Mesenchymal stem cell (in vitro differentiated cells and primary cell): ENCODE results near the gene STARD8.

Experiments used
- DNase-seq: peaks from one replicate; pipeline ENCODE4 v3.0.0-alpha.2; 2013
- H2AFZ ChIP-seq: one replicate; pipeline ENCODE4 v1.6.1; 2013; ENCODE audit warnings: low read depth, mild to moderate bottlenecking, control low read depth, inconsistent platforms, low read length, moderate library complexity
- H2AK5ac ChIP-seq: 2 replicates; pipeline ENCODE4 v1.6.1; 2013; ENCODE audit warnings: low read length, moderate library complexity, mild to moderate bottlenecking, inconsistent platforms; ENCODE audit not compliant: severe bottlenecking
- H2BK120ac ChIP-seq: one replicate; pipeline ENCODE4 v1.6.1; 2013; ENCODE audit warnings: low read depth, mild to moderate bottlenecking, inconsistent platforms, low read length, moderate library complexity
- H2BK12ac ChIP-seq, 2 experiments: one replicate each; pipeline ENCODE4 v1.6.1; 2013; ENCODE audit warnings: inconsistent platforms in 2 of 2, low read length in 2 of 2, mild to moderate bottlenecking in 2 of 2, moderate library complexity in 2 of 2, control low read depth in 1 of 2
- H2BK15ac ChIP-seq: one replicate; pipeline ENCODE4 v1.6.1; 2013; ENCODE audit warnings: mild to moderate bottlenecking, low read depth, inconsistent platforms; ENCODE audit not compliant: poor library complexity, severe bottlenecking
- H2BK5ac ChIP-seq: 2 replicates; pipeline ENCODE4 v1.6.1; 2013; ENCODE audit warnings: low read depth, mild to moderate bottlenecking, low read length, control low read depth, inconsistent platforms; ENCODE audit not compliant: poor library complexity, severe bottlenecking
- H3K14ac ChIP-seq, 2 experiments: one replicate each; pipeline ENCODE4 v1.6.1; 2013; ENCODE audit warnings: inconsistent platforms in 2 of 2, low read length in 2 of 2, control low read depth in 1 of 2, mild to moderate bottlenecking in 1 of 2, moderate library complexity in 1 of 2
- H3K18ac ChIP-seq, 2 experiments: one replicate each; pipeline ENCODE4 v1.6.1; 2013; ENCODE audit warnings: inconsistent platforms in 2 of 2, low read length in 2 of 2, control low read depth in 1 of 2, low read depth in 1 of 2, mild to moderate bottlenecking in 1 of 2
- H3K23ac ChIP-seq, 2 experiments: one replicate each; pipeline ENCODE4 v1.6.1; 2013; ENCODE audit warnings: inconsistent platforms in 2 of 2, low read length in 2 of 2, mild to moderate bottlenecking in 2 of 2, moderate library complexity in 2 of 2, control low read depth in 1 of 2
- H3K27ac ChIP-seq: 2 replicates; pipeline ENCODE4 v1.5.1; 2013; ENCODE audit warnings: mild to moderate bottlenecking, moderate library complexity, low read length, control low read depth, inconsistent platforms; ENCODE audit not compliant: poor library complexity, severe bottlenecking
- H3K27me3 ChIP-seq, 2 experiments: 2 replicates each; pipeline versions ENCODE4 v1.6.1 to v1.7.0; 2013; ENCODE audit warnings: low read length in 2 of 2, mild to moderate bottlenecking in 2 of 2, moderate library complexity in 2 of 2, control low read depth in 1 of 2, inconsistent platforms in 1 of 2; ENCODE audit not compliant: control insufficient read depth in 1 of 2, insufficient read depth in 1 of 2
- H3K36me3 ChIP-seq, 2 experiments: 2 replicates each; pipeline versions ENCODE4 v1.6.1 to v1.7.0; 2013; ENCODE audit warnings: low read length in 2 of 2, control low read depth in 1 of 2, inconsistent platforms in 1 of 2, low read depth in 1 of 2, mild to moderate bottlenecking in 1 of 2; ENCODE audit not compliant: insufficient read depth in 2 of 2, control insufficient read depth in 1 of 2
- H3K4ac ChIP-seq, 2 experiments: one replicate each; pipeline ENCODE4 v1.6.1; 2013; ENCODE audit warnings: inconsistent platforms in 2 of 2, low read length in 2 of 2, mild to moderate bottlenecking in 2 of 2, moderate library complexity in 2 of 2, control low read depth in 1 of 2, low read depth in 1 of 2
- H3K4me1 ChIP-seq: 2 replicates; pipeline ENCODE4 v1.6.1; 2013; ENCODE audit warnings: low read depth, low read length, control low read depth; ENCODE audit not compliant: control insufficient read depth, insufficient read depth
- H3K4me2 ChIP-seq: 2 replicates; pipeline ENCODE4 v1.6.1; 2013; ENCODE audit warnings: low read length, mild to moderate bottlenecking, inconsistent platforms; ENCODE audit not compliant: poor library complexity, severe bottlenecking
- H3K4me3 ChIP-seq, 2 experiments: 2 replicates each; pipeline versions ENCODE4 v1.5.1 to v1.7.0; 2013; ENCODE audit warnings: low read length in 2 of 2, mild to moderate bottlenecking in 2 of 2, control low read depth in 1 of 2, low read depth in 1 of 2; ENCODE audit not compliant: insufficient read depth in 1 of 2
- H3K79me1 ChIP-seq: replicated peaks from 2 replicates; pipeline ENCODE4 v1.6.1; 2013; ENCODE audit warnings: mild to moderate bottlenecking, control low read depth, low read length, inconsistent platforms; ENCODE audit not compliant: poor library complexity, severe bottlenecking
- H3K9ac ChIP-seq: 2 replicates; pipeline ENCODE4 v1.7.0; 2013; ENCODE audit warnings: mild to moderate bottlenecking, low read length, moderate library complexity
- H3K9me3 ChIP-seq: 2 replicates; pipeline ENCODE4 v1.7.0; 2013; ENCODE audit warnings: mild to moderate bottlenecking, low read length; ENCODE audit not compliant: control insufficient read depth
- H4K8ac ChIP-seq: one replicate; pipeline ENCODE4 v1.6.1; 2013; ENCODE audit warnings: inconsistent platforms, mild to moderate bottlenecking, low read length, moderate library complexity
- H4K91ac ChIP-seq: one replicate; pipeline ENCODE4 v1.6.1; 2013; ENCODE audit warnings: mild to moderate bottlenecking, low read length, inconsistent platforms
- WGBS: methylation state at CpG from one replicate; pipeline ENCODE4 v1.1.7; 2013; ENCODE audit warnings: mixed read lengths; 5-methylcytosine and 5-hydroxymethylcytosine counted together

STARD8 gene

GRCh38 chrX:68751372-68751771, 103.9 kb downstream of the STARD8 start:
- Histone ChIP-seq H4K8ac (no peak overlapping the region), H2AFZ (no peak overlapping the region), H2BK12ac (no peak overlapping the region), H3K27ac (no peak overlapping the region), H3K36me3 (no peaks in the 10 kb centered on the region), H3K9ac (no peak overlapping the region), H3K4me1 (no peaks in the 10 kb centered on the region), H2BK120ac (no peak overlapping the region), H3K27me3 (peaks cover 0 to 94% of the 10 kb centered on the region in 2 experiments), H3K18ac (no peak overlapping the region), H3K4me3 (no peak overlapping the region), H2BK15ac (no peak overlapping the region), H3K79me1 (no peaks in the 10 kb centered on the region), H3K23ac (no peak overlapping the region), H3K14ac (no peak overlapping the region), H2AK5ac (no peak overlapping the region), H3K4me2 (no peak overlapping the region), H3K4ac (no peak overlapping the region), H2BK5ac (no peak overlapping the region), H3K9me3 (peaks cover 2% of the 10 kb centered on the region), H4K91ac (no peak overlapping the region)
- WGBS, result 40% methylated on average over 1 of the region's 2 CpGs
- DNase-seq, result no peak

- Histone ChIP-seq H3K18ac (no peak overlapping the region), H4K8ac (no peak overlapping the region), H2BK12ac (no peak overlapping the region), H2BK120ac (no peak overlapping the region), H2AFZ (no peak overlapping the region), H2BK15ac (no peak overlapping the region), H4K91ac (no peak overlapping the region), H3K23ac (no peak overlapping the region), H3K36me3 (no peaks in the 10 kb centered on the region), H3K27me3 (peaks cover 0 to 95% of the 10 kb centered on the region in 2 experiments), H3K14ac (no peak overlapping the region), H3K9me3 (peaks cover 2% of the 10 kb centered on the region), H3K79me1 (no peaks in the 10 kb centered on the region), H3K27ac (no peak overlapping the region), H3K4me1 (no peaks in the 10 kb centered on the region), H3K4me2 (no peak overlapping the region), H3K9ac (no peak overlapping the region), H3K4ac (no peak overlapping the region), H3K4me3 (no peak overlapping the region), H2AK5ac (no peak overlapping the region), H2BK5ac (no peak overlapping the region)
- DNase-seq, result no peak
- WGBS, result no CpG with 5 or more reads among the region's 2 CpGs
These were observed 105.8 kb downstream of the STARD8 start for GRCh38 chrX:68753218-68753617.

- Histone ChIP-seq H3K27me3 (peaks cover 0 to 95% of the 10 kb centered on the region in 2 experiments), H2BK5ac (no peak overlapping the region), H2BK120ac (no peak overlapping the region)
These were observed 106.9 kb downstream of the STARD8 start for GRCh38 chrX:68754406-68754805.

GRCh38 chrX:68755616-68756125, 108.2 kb downstream of the STARD8 start:
- Histone ChIP-seq H2AFZ (no peak overlapping the region), H2BK15ac (no peak overlapping the region), H3K9me3 (peaks cover 2% of the 10 kb centered on the region), H2BK120ac (no peak overlapping the region), H3K27ac (no peak overlapping the region), H2AK5ac (no peak overlapping the region), H4K8ac (no peak overlapping the region), H4K91ac (no peak overlapping the region), H3K4ac (no peak overlapping the region), H3K4me2 (no peak overlapping the region), H3K9ac (no peak overlapping the region), H2BK5ac (no peak overlapping the region), H3K23ac (no peak overlapping the region), H3K79me1 (no peaks in the 10 kb centered on the region), H3K36me3 (no peaks in the 10 kb centered on the region), H3K4me1 (no peaks in the 10 kb centered on the region), H2BK12ac (no peak overlapping the region), H3K27me3 (peaks cover 0 to 95% of the 10 kb centered on the region in 2 experiments), H3K4me3 (no peak overlapping the region), H3K14ac (no peak overlapping the region), H3K18ac (no peak overlapping the region)
- no peak for DNase-seq
- 100% methylated on average over 2 of the region's 3 CpGs for WGBS

More at GRCh38 chrX:68754406-68754805, 106.9 kb downstream of the STARD8 start:
- Histone ChIP-seq H3K4me2 (no peak overlapping the region), H2AK5ac (no peak overlapping the region), H3K9ac (no peak overlapping the region), H3K18ac (no peak overlapping the region), H2BK12ac (no peak overlapping the region), H3K4me3 (no peak overlapping the region), H3K23ac (no peak overlapping the region), H3K9me3 (peaks cover 2% of the 10 kb centered on the region), H4K91ac (no peak overlapping the region), H2AFZ (no peak overlapping the region), H2BK15ac (no peak overlapping the region), H3K27ac (no peak overlapping the region), H3K4ac (no peak overlapping the region), H3K4me1 (no peaks in the 10 kb centered on the region), H3K14ac (no peak overlapping the region), H3K36me3 (no peaks in the 10 kb centered on the region), H4K8ac (no peak overlapping the region), H3K79me1 (no peaks in the 10 kb centered on the region)
- 65% methylated on average over 4 of the region's 7 CpGs for WGBS
- no peak for DNase-seq
